Mesendoderm (in vitro differentiated cells): ENCODE results near the gene MVD.

Experiments
- DNase-seq: peaks from one replicate; pipeline ENCODE4 v3.0.0; 2013
- H2AK5ac ChIP-seq: 2 replicates; pipeline ENCODE4 v1.6.1; 2013; ENCODE audit warnings: low read length, inconsistent platforms
- H2BK120ac ChIP-seq: 2 replicates; pipeline ENCODE4 v1.6.1; 2013; ENCODE audit warnings: low read depth, mild to moderate bottlenecking, low read length, moderate library complexity, mixed read lengths
- H2BK15ac ChIP-seq: replicated peaks from 2 replicates; pipeline ENCODE4 v1.6.1; 2013; ENCODE audit warnings: low read depth, mild to moderate bottlenecking, moderate library complexity
- H2BK5ac ChIP-seq: 2 replicates; pipeline ENCODE4 v1.6.1; 2013; ENCODE audit warnings: low read length, inconsistent platforms
- H3K18ac ChIP-seq: 2 replicates; pipeline ENCODE4 v1.6.1; 2013; ENCODE audit warnings: mild to moderate bottlenecking, low read length, mixed read lengths
- H3K23ac ChIP-seq: one replicate; pipeline ENCODE4 v1.6.1; 2013; ENCODE audit warnings: low read length
- H3K27ac ChIP-seq: 2 replicates; pipeline ENCODE4 v1.5.1; 2013; ENCODE audit warnings: low read depth, mild to moderate bottlenecking, inconsistent platforms, low read length, moderate library complexity
- H3K27me3 ChIP-seq: 2 replicates; pipeline ENCODE4 v1.6.1; 2013; ENCODE audit warnings: low read length, control low read depth, mild to moderate bottlenecking, inconsistent platforms; ENCODE audit not compliant: insufficient read depth, poor library complexity
- H3K36me3 ChIP-seq: 2 replicates; pipeline ENCODE4 v1.6.1; 2013; ENCODE audit warnings: low read length, inconsistent platforms; ENCODE audit not compliant: control insufficient read depth, insufficient read depth
- H3K4ac ChIP-seq: one replicate; pipeline ENCODE4 v1.6.1; 2013; ENCODE audit warnings: low read depth, mild to moderate bottlenecking, low read length, moderate library complexity
- H3K4me1 ChIP-seq: 2 replicates; pipeline ENCODE4 v1.6.1; 2013; ENCODE audit warnings: low read depth, low read length, inconsistent platforms; ENCODE audit not compliant: control insufficient read depth
- H3K4me2 ChIP-seq: 2 replicates; pipeline ENCODE4 v1.6.1; 2013; ENCODE audit warnings: low read length
- H3K4me3 ChIP-seq: 2 replicates; pipeline ENCODE4 v1.5.1; 2013; ENCODE audit warnings: mild to moderate bottlenecking, low read length
- H3K56ac ChIP-seq: one replicate; pipeline ENCODE4 v1.6.1; 2013; ENCODE audit warnings: low read length
- H3K79me1 ChIP-seq: 2 replicates; pipeline ENCODE4 v1.6.1; 2013; ENCODE audit warnings: low read length, inconsistent platforms
- H3K79me2 ChIP-seq: 2 replicates; pipeline ENCODE4 v1.6.1; 2013; ENCODE audit warnings: mild to moderate bottlenecking, low read length; ENCODE audit not compliant: control insufficient read depth, insufficient read depth
- H3K9ac ChIP-seq: 2 replicates; pipeline ENCODE4 v1.6.1; 2013; ENCODE audit warnings: low read length, inconsistent platforms
- H4K5ac ChIP-seq: one replicate; pipeline ENCODE4 v1.6.1; 2013; ENCODE audit warnings: low read length
- H4K8ac ChIP-seq: one replicate; pipeline ENCODE4 v1.6.1; 2013; ENCODE audit warnings: low read depth, mild to moderate bottlenecking, control low read depth, low read length, moderate library complexity
- WGBS: extraction: QIAGEN DNeasy Blood & Tissue Kit; methylation state at CpG from one replicate; pipeline ENCODE4 v1.1.7; 2013; ENCODE audit warnings: low lambda C conversion rate, missing lambda C conversion rate; ENCODE audit not compliant: insufficient coverage; ENCODE audit errors: extremely low coverage; 5-methylcytosine and 5-hydroxymethylcytosine counted together

MVD gene

DNA sequence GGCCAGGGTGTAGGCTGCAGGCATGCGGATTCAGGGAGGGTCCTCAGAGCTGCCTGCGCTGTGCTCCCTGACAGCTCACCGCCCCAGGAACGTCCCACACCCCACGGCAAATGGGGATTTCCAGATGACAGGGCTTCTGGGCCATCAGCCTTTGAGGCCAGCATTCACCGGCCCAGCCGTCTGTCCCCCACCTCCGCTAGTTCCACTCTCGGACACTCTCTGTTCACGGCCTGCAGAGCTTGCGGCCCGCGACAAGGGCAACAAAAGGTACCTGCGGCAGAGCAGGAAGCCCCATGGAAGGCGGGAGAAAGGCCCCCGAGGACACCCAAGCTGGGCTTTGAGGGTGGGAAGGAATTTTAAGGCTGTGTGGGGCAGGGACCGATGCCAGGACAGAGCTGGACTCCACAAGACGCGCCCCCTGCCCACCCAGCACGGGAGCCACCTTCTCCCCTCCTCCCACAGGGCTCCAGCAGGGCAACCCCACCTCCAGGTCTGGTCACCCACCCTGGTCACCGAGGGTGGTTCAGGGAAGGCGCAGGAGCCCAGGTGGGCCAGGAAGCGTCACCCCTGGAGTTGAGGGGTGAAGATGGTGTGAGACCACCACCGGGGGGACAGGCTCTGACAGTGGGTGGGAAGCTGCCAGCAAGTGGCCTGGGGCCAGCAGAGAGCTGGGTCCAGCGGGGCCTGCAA, 6.5 kb downstream of the MVD start:
- no peak for DNase-seq
- Histone ChIP-seq H3K27ac (no peak overlapping the region), H3K4me2 (no peak overlapping the region), H3K27me3 (no peaks in the 10 kb centered on the region), H2BK5ac (no peak overlapping the region), H3K18ac (no peak overlapping the region), H4K5ac (no peak overlapping the region), H3K56ac (no peak overlapping the region), H3K79me2 (peaks cover 20% of the 10 kb centered on the region), H4K8ac (no peak overlapping the region), H3K79me1 (peaks cover 12% of the 10 kb centered on the region), H3K9ac (no peak overlapping the region), H2BK120ac (no peak overlapping the region), H3K36me3 (peaks cover 4% of the 10 kb centered on the region), H2BK15ac (no peak overlapping the region), H3K4me3 (no peak overlapping the region), H3K4me1 (peaks cover 2% of the 10 kb centered on the region), H3K4ac (no peak overlapping the region), H2AK5ac (no peak overlapping the region), H3K23ac (no peak overlapping the region)
- no CpG with 5 or more reads among the region's 25 CpGs for WGBS

DNA sequence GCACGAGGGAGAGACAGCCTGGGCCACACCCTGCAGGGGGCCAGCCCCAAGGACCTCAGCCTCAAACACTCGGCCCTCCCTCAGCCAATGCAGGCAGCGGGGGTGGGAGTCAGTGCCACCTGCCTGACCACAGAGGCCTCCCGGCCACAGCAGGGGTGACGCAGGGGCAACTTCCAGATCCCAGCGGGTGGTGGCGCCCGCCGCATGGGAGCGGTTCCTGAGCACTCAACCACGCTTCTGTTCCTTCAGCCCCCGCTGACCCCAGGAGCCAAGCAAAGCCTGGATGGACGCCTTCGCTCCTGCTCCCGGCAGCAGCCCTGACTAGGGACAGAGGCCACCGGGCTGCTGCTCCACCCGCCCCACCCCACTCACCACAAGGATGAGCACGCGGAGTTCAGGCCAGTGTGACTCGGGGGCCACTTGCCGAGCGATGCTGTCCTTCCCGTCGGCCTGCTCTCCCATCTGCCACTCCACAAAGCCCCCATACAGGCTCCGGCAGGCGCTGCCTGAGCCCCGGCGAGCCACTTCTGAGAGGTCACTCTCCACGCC, 7.1 kb downstream of the MVD start:
- Histone ChIP-seq H3K23ac (no peak overlapping the region), H4K8ac (no peak overlapping the region), H3K79me2 (peaks cover 14% of the 10 kb centered on the region), H3K4me2 (no peak overlapping the region), H3K4ac (no peak overlapping the region), H3K9ac (no peak overlapping the region), H2BK120ac (no peak overlapping the region), H2BK15ac (no peak overlapping the region), H3K27ac (no peak overlapping the region), H2BK5ac (no peak overlapping the region), H3K36me3 (peaks cover 4% of the 10 kb centered on the region), H2AK5ac (no peak overlapping the region), H3K4me3 (no peak overlapping the region), H3K4me1 (peaks cover 3% of the 10 kb centered on the region), H4K5ac (no peak overlapping the region), H3K18ac (no peak overlapping the region), H3K79me1 (peaks cover 11% of the 10 kb centered on the region), H3K56ac (no peak overlapping the region), H3K27me3 (no peaks in the 10 kb centered on the region)
- no CpG with 5 or more reads among the region's 29 CpGs for WGBS
- no peak for DNase-seq

DNA sequence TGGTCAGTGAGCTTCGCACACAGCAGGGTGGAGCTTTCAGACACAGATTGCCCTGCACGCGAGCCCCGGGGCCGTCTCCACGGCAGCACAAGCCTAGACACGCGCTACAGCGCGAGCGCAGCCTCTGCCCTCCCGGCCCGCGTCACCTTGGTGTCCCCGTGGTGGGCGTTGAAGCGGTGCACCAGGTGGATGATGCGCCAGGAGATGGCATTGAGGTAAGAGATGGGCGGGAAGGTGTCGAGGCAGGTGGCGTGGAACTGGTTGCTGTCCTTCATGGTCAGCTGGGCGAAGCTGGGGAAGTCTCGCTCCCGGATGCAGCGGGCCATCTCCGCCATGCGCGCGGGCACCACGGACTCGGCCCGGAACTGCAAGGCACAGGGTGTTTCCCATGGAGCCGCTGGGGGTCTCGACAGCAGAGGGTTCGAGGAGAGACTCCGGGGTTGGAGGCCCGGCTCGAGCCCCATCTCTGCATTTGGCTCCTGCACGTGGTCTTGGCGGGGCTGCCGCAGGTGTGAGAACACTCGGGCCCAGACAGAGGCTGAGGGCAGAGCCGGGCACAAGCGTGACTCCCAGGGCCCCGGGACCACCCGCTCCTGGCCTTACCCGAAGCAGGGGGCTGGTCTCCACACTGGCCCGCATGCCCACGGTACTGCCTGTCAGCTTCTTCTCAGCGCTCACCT, 7.7 kb downstream of the MVD start:
- H3K56ac ChIP-seq, result no peak overlapping the region
- no peak overlapping the region for H2BK120ac ChIP-seq
- H4K5ac ChIP-seq, result no peak overlapping the region
- H3K23ac ChIP-seq, result no peak overlapping the region
- no peaks in the 10 kb centered on the region for H3K27me3 ChIP-seq
- no peak overlapping the region for H3K4ac ChIP-seq
- no peak overlapping the region for H2AK5ac ChIP-seq
- no peak overlapping the region for H3K4me2 ChIP-seq
- H4K8ac ChIP-seq, result no peak overlapping the region
- H2BK5ac ChIP-seq, result no peak overlapping the region
- H3K79me2 ChIP-seq, result peaks cover 13% of the 10 kb centered on the region
- H3K4me3 ChIP-seq, result no peak overlapping the region
- no peak for DNase-seq
- H3K79me1 ChIP-seq, result peaks cover 11% of the 10 kb centered on the region
- no peak overlapping the region for H3K9ac ChIP-seq
- no peak overlapping the region for H3K18ac ChIP-seq
- H3K27ac ChIP-seq, result no peak overlapping the region
- H3K36me3 ChIP-seq, result peaks cover 4% of the 10 kb centered on the region
- no peak overlapping the region for H2BK15ac ChIP-seq
- WGBS, result no CpG with 5 or more reads among the region's 50 CpGs
- peaks cover 3% of the 10 kb centered on the region for H3K4me1 ChIP-seq

DNA sequence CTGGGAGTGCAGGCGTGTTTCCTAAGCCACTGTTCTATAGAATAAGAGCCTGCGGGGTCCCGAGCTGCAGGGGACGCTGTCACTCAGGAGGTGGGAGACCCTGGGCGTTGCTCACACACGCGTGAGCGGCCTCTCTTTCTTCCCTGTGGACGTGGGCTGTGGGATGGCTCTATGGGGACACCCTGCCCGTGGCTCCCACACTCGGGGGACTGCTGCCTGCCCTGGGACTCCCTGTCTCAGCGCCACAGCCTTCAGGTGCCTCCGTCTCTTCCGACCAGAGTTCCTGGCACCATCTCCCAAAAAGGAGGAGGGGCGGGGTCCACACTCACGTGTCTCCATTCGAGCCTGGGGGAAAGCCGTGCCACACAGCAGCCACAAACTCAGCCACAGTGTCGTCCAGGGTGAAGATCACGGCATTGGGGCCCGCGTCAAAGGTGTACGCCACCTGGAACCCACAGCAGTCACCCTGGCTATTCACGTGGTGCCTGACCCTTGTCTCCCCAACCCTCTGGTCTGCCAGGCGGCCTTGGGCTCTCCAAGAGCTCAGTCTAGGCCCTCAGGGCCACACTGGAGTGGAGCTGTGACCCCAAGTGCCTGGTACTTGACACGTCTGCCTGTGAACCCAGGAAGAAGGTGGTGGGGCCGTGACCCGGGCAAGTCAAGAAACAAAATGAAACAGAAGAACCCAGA, 8.4 kb downstream of the MVD start:
- Histone ChIP-seq H3K79me1 (peaks cover 9% of the 10 kb centered on the region), H2AK5ac (no peak overlapping the region), H3K27me3 (no peaks in the 10 kb centered on the region), H4K8ac (no peak overlapping the region), H3K18ac (no peak overlapping the region), H4K5ac (no peak overlapping the region), H3K23ac (no peak overlapping the region), H3K9ac (no peak overlapping the region), H3K4ac (no peak overlapping the region), H3K4me1 (peaks cover 3% of the 10 kb centered on the region), H3K79me2 (peaks cover 8% of the 10 kb centered on the region), H2BK120ac (no peak overlapping the region), H2BK15ac (no peak overlapping the region), H3K56ac (no peak overlapping the region), H3K27ac (no peak overlapping the region), H3K4me2 (no peak overlapping the region), H3K36me3 (peaks cover 4% of the 10 kb centered on the region), H3K4me3 (no peak overlapping the region), H2BK5ac (no peak overlapping the region)
- DNase-seq, result no peak
- WGBS, result no CpG with 5 or more reads among the region's 28 CpGs

DNA sequence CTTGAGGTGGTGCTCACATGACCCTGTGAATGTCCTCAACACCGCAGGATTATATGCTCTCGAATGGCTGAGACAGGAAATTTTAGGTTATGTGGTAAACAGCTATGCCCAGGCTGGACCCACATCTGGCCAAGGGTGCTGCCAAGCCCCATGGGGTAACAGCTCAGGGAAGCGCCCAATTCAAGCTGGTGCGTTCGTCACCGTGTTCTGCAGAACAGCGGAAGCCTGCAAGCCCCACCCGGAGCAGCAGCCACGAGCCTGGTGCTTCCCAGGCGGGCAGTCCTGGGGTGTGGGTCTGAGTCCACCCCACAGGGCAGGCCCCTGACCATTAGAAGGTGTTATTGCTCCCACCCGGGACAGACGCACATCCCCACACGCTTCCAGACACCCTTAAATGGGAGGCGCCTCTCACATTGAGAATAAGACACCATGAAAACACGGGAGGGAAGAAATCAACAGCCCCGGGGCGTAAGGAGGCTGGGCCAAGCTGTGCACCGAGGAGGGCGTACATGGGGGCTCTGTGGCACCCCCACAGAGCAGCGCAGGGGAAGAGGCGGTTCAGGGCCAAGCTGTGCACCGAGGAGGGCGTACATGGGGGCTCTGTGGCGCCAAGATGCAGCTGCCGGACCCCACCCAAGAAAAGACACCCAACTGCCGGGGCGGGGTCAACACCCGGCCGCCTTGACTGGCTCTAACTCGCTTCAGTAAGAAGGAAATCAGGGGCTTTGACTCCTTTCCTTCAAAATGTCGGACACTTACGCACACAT, 9.1 kb downstream of the MVD start:
- H3K4ac ChIP-seq, result no peak overlapping the region
- H3K79me2 ChIP-seq, result peaks cover 1% of the 10 kb centered on the region
- no peak for DNase-seq
- H3K79me1 ChIP-seq, result peaks cover 4% of the 10 kb centered on the region
- no peak overlapping the region for H2AK5ac ChIP-seq
- no peak overlapping the region for H4K8ac ChIP-seq
- no peak overlapping the region for H3K56ac ChIP-seq
- WGBS, result no CpG with 5 or more reads among the region's 32 CpGs
- no peak overlapping the region for H3K23ac ChIP-seq
- no peak overlapping the region for H3K18ac ChIP-seq
- H3K27me3 ChIP-seq, result no peaks in the 10 kb centered on the region
- peaks cover 4% of the 10 kb centered on the region for H3K36me3 ChIP-seq
- H3K4me2 ChIP-seq, result no peak overlapping the region
- no peak overlapping the region for H2BK15ac ChIP-seq
- H2BK5ac ChIP-seq, result no peak overlapping the region
- no peak overlapping the region for H3K4me3 ChIP-seq
- H3K27ac ChIP-seq, result no peak overlapping the region
- no peak overlapping the region for H2BK120ac ChIP-seq
- no peak overlapping the region for H3K9ac ChIP-seq
- peaks cover 3% of the 10 kb centered on the region for H3K4me1 ChIP-seq
- H4K5ac ChIP-seq, result no peak overlapping the region
